ENCODE measurements around the gene F13B. TPM values are rescaled to one million over a fixed set of nuclear protein-coding genes. Genes with fewer than 3 reads are reported as not detected.

Gene F13B
- total RNA-seq, 1 donor from 2014 or later: 0.48 TPM

- no peaks in the 10 kb centered on the region for H3K4me1 Mint-ChIP-seq (ENCODE audit: unreplicated experiment)
- no peak overlapping the region for H3K27ac Mint-ChIP-seq
- no peaks in the 10 kb centered on the region for H3K27me3 Mint-ChIP-seq
- no peak for TF ChIP-seq CTCF (conservative IDR thresholded peaks at IDR 0.05)
- no peak overlapping the region for H3K4me3 Mint-ChIP-seq
- no peak for DNase-seq (ENCODE audit: extremely low spot score, unreplicated experiment)
- H3K9me3 Mint-ChIP-seq: peaks cover 18% of the 10 kb centered on the region
- peaks cover 48% of the 10 kb centered on the region for H3K36me3 Mint-ChIP-seq
These were observed 16.4 kb upstream of the F13B start for GRCh38 chr1:197083474-197083873.

GRCh38 chr1:197081117-197081753, 14.2 kb upstream of the F13B start:
- H3K4me3 Mint-ChIP-seq: no peak overlapping the region

GRCh38 chr1:197080323-197080722, 13.3 kb upstream of the F13B start:
- H3K9me3 Mint-ChIP-seq: peaks cover 18% of the 10 kb centered on the region

More at GRCh38 chr1:197081117-197081753, 14.2 kb upstream of the F13B start:
- H3K36me3 Mint-ChIP-seq: peaks cover 39% of the 10 kb centered on the region
- no peaks in the 10 kb centered on the region for H3K4me1 Mint-ChIP-seq (ENCODE audit: unreplicated experiment)
- no peak for TF ChIP-seq CTCF (conservative IDR thresholded peaks at IDR 0.05)
- DNase-seq (ENCODE audit: extremely low spot score, unreplicated experiment): no peak
- no peak overlapping the region for H3K27ac Mint-ChIP-seq
- H3K27me3 Mint-ChIP-seq: no peaks in the 10 kb centered on the region
- peaks cover 18% of the 10 kb centered on the region for H3K9me3 Mint-ChIP-seq

GRCh38 chr1:197076585-197076984, 9.5 kb upstream of the F13B start:
- Mint-ChIP-seq H3K27me3 (no peaks in the 10 kb centered on the region), H3K36me3 (peaks cover 6% of the 10 kb centered on the region), H3K9me3 (peaks cover 8% of the 10 kb centered on the region), H3K4me3 (no peak overlapping the region), H3K4me1 (ENCODE audit: unreplicated experiment) (no peaks in the 10 kb centered on the region), H3K27ac (no peak overlapping the region)
- DNase-seq (ENCODE audit: extremely low spot score, unreplicated experiment): no peak
- no peak for TF ChIP-seq CTCF (conservative IDR thresholded peaks at IDR 0.05)

More at GRCh38 chr1:197080323-197080722, 13.3 kb upstream of the F13B start:
- Mint-ChIP-seq H3K36me3 (peaks cover 36% of the 10 kb centered on the region), H3K4me1 (ENCODE audit: unreplicated experiment) (no peaks in the 10 kb centered on the region), H3K27ac (no peak overlapping the region), H3K4me3 (no peak overlapping the region), H3K27me3 (no peaks in the 10 kb centered on the region)
- TF ChIP-seq CTCF (conservative IDR thresholded peaks at IDR 0.05): no peak
- no peak for DNase-seq (ENCODE audit: extremely low spot score, unreplicated experiment)

GRCh38 chr1:197073978-197074377, 6.9 kb upstream of the F13B start:
- H3K4me1 Mint-ChIP-seq (ENCODE audit: unreplicated experiment): no peaks in the 10 kb centered on the region
- no peak for TF ChIP-seq CTCF (conservative IDR thresholded peaks at IDR 0.05)
- DNase-seq (ENCODE audit: extremely low spot score, unreplicated experiment): no peak
- no peak overlapping the region for H3K4me3 Mint-ChIP-seq
- no peaks in the 10 kb centered on the region for H3K27me3 Mint-ChIP-seq
- H3K9me3 Mint-ChIP-seq: peaks cover 3% of the 10 kb centered on the region
- H3K27ac Mint-ChIP-seq: no peak overlapping the region
- H3K36me3 Mint-ChIP-seq: no peaks in the 10 kb centered on the region

Data from type B pancreatic cell (in vitro differentiated cells).